22Rv1 (cell line): Measurements from ENCODE around the gene C2CD4D.

Experiments used
- CTCF ChIP-seq: fragments of 450-650 bp; IDR thresholded peaks from 2 replicates; pipeline ENCODE4 v1.5.1; 2017; ENCODE audit warnings: mild to moderate bottlenecking
- ZFX ChIP-seq: fragments of 450-650 bp; IDR thresholded peaks from 2 replicates; pipeline ENCODE4 v1.6.1; 2017; ENCODE audit warnings: antibody characterized with exemption, borderline replicate concordance

DNA sequence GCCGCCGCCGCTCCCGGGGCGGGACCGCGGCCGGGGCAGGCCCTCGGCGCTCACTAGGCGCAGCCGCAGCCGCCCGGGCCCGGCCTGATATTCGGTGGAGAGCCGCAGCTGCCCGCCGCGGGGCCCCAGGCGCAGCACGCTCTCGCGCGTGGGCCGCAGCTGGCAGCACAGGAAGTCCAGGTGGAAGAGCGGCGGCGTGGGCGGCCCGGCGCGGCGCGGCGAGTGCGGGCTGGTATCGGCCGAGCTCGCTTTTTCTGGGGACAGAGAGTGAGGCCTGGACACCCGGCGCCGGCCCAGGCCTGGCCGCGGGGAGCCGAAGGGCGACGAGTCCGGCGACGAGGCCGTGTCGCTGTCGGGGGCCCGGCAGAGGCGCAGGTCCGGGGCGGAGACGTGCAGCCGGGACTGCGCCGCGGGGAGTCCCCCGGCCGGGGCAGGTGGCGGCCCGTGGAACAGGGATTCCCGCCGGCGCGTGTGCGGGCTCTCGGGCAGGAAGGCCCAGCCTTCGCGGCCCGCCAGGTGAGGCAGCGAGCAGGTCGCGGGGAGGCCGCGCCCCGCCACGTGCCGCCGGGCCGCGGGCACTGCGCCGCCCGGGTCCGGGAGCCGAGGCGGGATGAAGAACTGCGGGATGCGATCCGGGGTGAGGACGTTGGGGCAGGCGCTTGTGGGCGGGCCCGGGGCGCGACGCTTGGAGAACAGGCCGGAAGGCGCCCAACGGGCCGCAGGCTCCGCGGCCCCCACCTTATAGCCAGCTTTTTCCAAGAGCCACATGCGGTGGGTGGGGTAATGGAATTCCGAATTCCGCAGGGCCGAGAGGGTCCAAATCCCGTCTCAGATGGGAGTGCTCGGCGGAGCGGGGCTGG, 1.2 kb downstream of the C2CD4D start:
- TF ChIP-seq CTCF (no peak), ZFX (no peak)
